Osteocyte (in vitro differentiated cells): Measurements from ENCODE around the gene TJP2. TPM values are rescaled to one million over a fixed set of nuclear protein-coding genes. Genes with fewer than 3 reads are reported as not detected.
A peak's percentile ranks its signal among the peaks of the same experiment; 100 is the strongest.

Experiments used
- DNase-seq: peaks from one replicate; pipeline ENCODE4 v3.0.0; 2021; ENCODE audit warnings: mixed read lengths; ENCODE audit not compliant: unreplicated experiment; ENCODE audit errors: extremely low spot score
- H3K27ac Mint-ChIP-seq: one replicate; pipeline ENCODE4 v1.8.0; 2021; ENCODE audit warnings: mild to moderate bottlenecking, mixed read lengths; ENCODE audit not compliant: unreplicated experiment
- H3K27me3 Mint-ChIP-seq: one replicate; pipeline ENCODE4 v1.8.0; 2021; ENCODE audit warnings: mixed read lengths; ENCODE audit not compliant: unreplicated experiment
- H3K36me3 Mint-ChIP-seq: one replicate; pipeline ENCODE4 v1.8.0; 2021; ENCODE audit warnings: mixed read lengths; ENCODE audit not compliant: unreplicated experiment
- H3K4me1 Mint-ChIP-seq: one replicate; pipeline ENCODE4 v1.8.0; 2021; ENCODE audit warnings: mixed read lengths; ENCODE audit not compliant: unreplicated experiment
- H3K4me3 Mint-ChIP-seq: one replicate; pipeline ENCODE4 v1.8.0; 2021; ENCODE audit warnings: mild to moderate bottlenecking, moderate library complexity, mixed read lengths; ENCODE audit not compliant: unreplicated experiment
- H3K9me3 Mint-ChIP-seq: one replicate; pipeline ENCODE4 v1.8.0; 2021; ENCODE audit warnings: mixed read lengths; ENCODE audit not compliant: unreplicated experiment
- total RNA-seq: library from RNA; stranded (reverse); gene quantifications from 2 replicates; pipeline ENCODE4 v1.2.1, GENCODE V29; 2021
- TF ChIP-seq, protein P1 (sequence below): fragments of 200-600 bp; sonication (generic); IDR thresholded peaks from 2 replicates; pipeline ENCODE4 v1.5.0; 2021; ENCODE audit warnings: antibody characterized with exemption, mild to moderate bottlenecking, moderate library complexity

TJP2 gene
- total RNA-seq, 1 donor from 2014 or later, result 42.7 TPM

- peak; percentile 86 for DNase-seq
- H3K4me1 Mint-ChIP-seq, result peaks cover 50% of the 10 kb centered on the region
- TF ChIP-seq, protein P1, sequence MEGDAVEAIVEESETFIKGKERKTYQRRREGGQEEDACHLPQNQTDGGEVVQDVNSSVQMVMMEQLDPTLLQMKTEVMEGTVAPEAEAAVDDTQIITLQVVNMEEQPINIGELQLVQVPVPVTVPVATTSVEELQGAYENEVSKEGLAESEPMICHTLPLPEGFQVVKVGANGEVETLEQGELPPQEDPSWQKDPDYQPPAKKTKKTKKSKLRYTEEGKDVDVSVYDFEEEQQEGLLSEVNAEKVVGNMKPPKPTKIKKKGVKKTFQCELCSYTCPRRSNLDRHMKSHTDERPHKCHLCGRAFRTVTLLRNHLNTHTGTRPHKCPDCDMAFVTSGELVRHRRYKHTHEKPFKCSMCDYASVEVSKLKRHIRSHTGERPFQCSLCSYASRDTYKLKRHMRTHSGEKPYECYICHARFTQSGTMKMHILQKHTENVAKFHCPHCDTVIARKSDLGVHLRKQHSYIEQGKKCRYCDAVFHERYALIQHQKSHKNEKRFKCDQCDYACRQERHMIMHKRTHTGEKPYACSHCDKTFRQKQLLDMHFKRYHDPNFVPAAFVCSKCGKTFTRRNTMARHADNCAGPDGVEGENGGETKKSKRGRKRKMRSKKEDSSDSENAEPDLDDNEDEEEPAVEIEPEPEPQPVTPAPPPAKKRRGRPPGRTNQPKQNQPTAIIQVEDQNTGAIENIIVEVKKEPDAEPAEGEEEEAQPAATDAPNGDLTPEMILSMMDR, result no peak
- peak overlapping the region; percentile 81 for H3K4me3 Mint-ChIP-seq
- no peaks in the 10 kb centered on the region for H3K36me3 Mint-ChIP-seq
- H3K27ac Mint-ChIP-seq, result peak overlapping the region; percentile 88
- no peaks in the 10 kb centered on the region for H3K27me3 Mint-ChIP-seq
- no peaks in the 10 kb centered on the region for H3K9me3 Mint-ChIP-seq
Measured at GRCh38 chr9:69174616-69175463, 763 bp downstream of the TJP2 start.

DNA sequence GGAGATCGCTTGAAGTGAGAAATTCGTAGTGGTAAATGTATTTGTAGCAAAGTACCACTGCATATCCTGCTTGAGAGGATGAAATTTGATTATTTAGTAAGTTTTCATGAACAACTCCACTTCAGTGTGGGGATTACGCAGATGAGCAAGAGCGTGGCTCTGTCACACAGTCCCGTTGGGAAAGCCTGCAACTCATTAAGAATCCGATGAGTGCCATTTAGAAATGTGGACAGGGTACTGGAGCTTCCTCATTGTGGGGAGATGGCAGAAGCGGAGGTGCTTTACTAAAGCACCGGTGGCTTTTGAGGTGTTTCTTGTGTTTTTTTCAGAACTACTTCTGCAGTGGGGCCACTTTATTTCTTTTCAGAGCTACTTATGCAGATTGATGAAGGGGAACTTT, 1.4 kb downstream of the TJP2 start:
- H3K9me3 Mint-ChIP-seq, result no peaks in the 10 kb centered on the region
- H3K4me1 Mint-ChIP-seq, result peaks cover 56% of the 10 kb centered on the region
- no peaks in the 10 kb centered on the region for H3K36me3 Mint-ChIP-seq
- peak overlapping the region; percentile 88 for H3K27ac Mint-ChIP-seq
- peak overlapping the region; percentile 81 for H3K4me3 Mint-ChIP-seq
- TF ChIP-seq, protein P1, result no peak
- no peak for DNase-seq
- H3K27me3 Mint-ChIP-seq, result no peaks in the 10 kb centered on the region

- no peak for DNase-seq
- H3K27me3 Mint-ChIP-seq, result no peaks in the 10 kb centered on the region
- H3K4me3 Mint-ChIP-seq, result no peak overlapping the region
- TF ChIP-seq, protein P1, result no peak
- H3K4me1 Mint-ChIP-seq, result peaks cover 65% of the 10 kb centered on the region
- H3K36me3 Mint-ChIP-seq, result no peaks in the 10 kb centered on the region
- H3K9me3 Mint-ChIP-seq, result no peaks in the 10 kb centered on the region
- H3K27ac Mint-ChIP-seq, result no peak overlapping the region
Measured at GRCh38 chr9:69176471-69177171, 2.5 kb downstream of the TJP2 start.

DNA sequence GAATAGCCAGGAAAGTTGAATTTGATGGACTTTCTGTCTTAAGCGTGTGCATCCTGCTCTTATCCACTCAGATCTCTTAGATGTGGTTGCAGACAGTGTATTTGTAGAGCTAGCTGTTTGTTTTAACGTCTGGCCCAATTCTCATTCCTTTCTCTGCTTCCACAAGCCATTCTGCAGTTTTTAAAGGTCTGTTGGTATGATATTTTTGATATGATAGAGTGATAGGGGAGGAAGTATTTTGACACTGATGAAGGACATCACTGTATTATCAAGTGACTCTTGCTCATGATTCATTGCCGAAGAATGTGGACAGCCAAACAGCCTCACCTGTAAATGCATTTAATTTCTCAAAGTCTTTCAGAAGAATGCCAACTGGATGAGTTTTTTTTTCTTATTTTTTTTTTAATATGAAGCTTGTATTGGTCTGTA, 4.5 kb downstream of the TJP2 start:
- DNase-seq, result no peak
- Mint-ChIP-seq H3K9me3 (no peaks in the 10 kb centered on the region), H3K27me3 (no peaks in the 10 kb centered on the region), H3K4me1 (peaks cover 62% of the 10 kb centered on the region), H3K27ac (no peak overlapping the region), H3K4me3 (no peak overlapping the region), H3K36me3 (no peaks in the 10 kb centered on the region)
- TF ChIP-seq, protein P1, result no peak

GRCh38 chr9:69179037-69179436, 5.0 kb downstream of the TJP2 start:
- TF ChIP-seq, protein P1, result no peak
- H3K9me3 Mint-ChIP-seq, result no peaks in the 10 kb centered on the region
- no peaks in the 10 kb centered on the region for H3K36me3 Mint-ChIP-seq
- H3K27me3 Mint-ChIP-seq, result no peaks in the 10 kb centered on the region
- DNase-seq, result no peak
- H3K27ac Mint-ChIP-seq, result no peak overlapping the region
- H3K4me3 Mint-ChIP-seq, result no peak overlapping the region
- peaks cover 61% of the 10 kb centered on the region for H3K4me1 Mint-ChIP-seq
